HCT116 (cell line): Measurements from ENCODE around the gene DHCR24. TPM values are rescaled to one million over a fixed set of nuclear protein-coding genes. Genes with fewer than 3 reads are reported as not detected.

Experiments used
- ATAC-seq: fragments of 200-7000 bp; cut with Tn5 transposase; 2 replicates; pipeline ENCODE4 v1.9.1; 2020; ENCODE audit warnings: mild to moderate bottlenecking, moderate library complexity
- BruUV-seq: library from RNA; stranded (reverse); fragments of 400-500 nt; replicated peaks from 2 replicates; lab custom pipeline; 2021; lab: Mats Ljungman, UMichigan
- CTCF ChIA-PET: fragments of 300-600 bp; sonication (Branson Sonifier 250); formaldehyde crosslinking; loops from one replicate; lab custom pipeline; 2021; ENCODE audit warnings: antibody characterized with exemption; lab: Charles Lee
- POLR2A ChIA-PET: fragments of 300-600, 350-600 bp; sonication (Branson Sonifier 250); formaldehyde crosslinking; loops from one replicate; lab custom pipeline; 2021; ENCODE audit warnings: antibody characterized with exemption; lab: Charles Lee
- RAD21 ChIA-PET, 2 experiments: fragments of 300-600 bp; sonication (Branson Sonifier 250); formaldehyde crosslinking; loops; one replicate each; lab custom pipeline; 2023; ENCODE audit warnings: low total read pairs in 2 of 2; ENCODE audit not compliant: uncharacterized antibody in 2 of 2, unreplicated experiment in 2 of 2, low non-redundant PET in 1 of 2; lab: Charles Lee
- DNase-seq: peaks from one replicate; pipeline ENCODE4 v3.0.0-alpha.2; 2010; ENCODE audit warnings: low read depth, low spot score
- H2AFZ ChIP-seq: fragments of 200-600 bp; shearing (Covaris generic), sonication (generic); 2 replicates; pipeline ENCODE4 v1.6.1; 2017; ENCODE audit warnings: low read depth, mixed run types, mixed read lengths, antibody characterized with exemption, low read length; ENCODE audit not compliant: poor library complexity, severe bottlenecking
- H3K27ac ChIP-seq: 2 replicates; pipeline ENCODE4 v1.5.1; 2012; ENCODE audit warnings: low read depth, low read length
- H3K27me3 ChIP-seq: fragments of 200-600 bp; sonication (generic); 2 replicates; pipeline ENCODE4 v1.6.1; 2016; ENCODE audit warnings: mixed run types, low read length, mixed read lengths; ENCODE audit not compliant: insufficient read depth
- H3K36me3 ChIP-seq, 2 experiments: fragments of 200-500 bp in 1 of 2; fragments of 200-600 bp in 1 of 2; sonication (Bioruptor generic) in 1 of 2; sonication (generic) in 1 of 2; 2 replicates each; pipeline versions ENCODE4 v1.5.1 to v1.6.1; 2014 to 2016; ENCODE audit warnings: low read length in 2 of 2, inconsistent platforms in 1 of 2, mixed read lengths in 1 of 2, mixed run types in 1 of 2; ENCODE audit not compliant: insufficient read depth in 2 of 2, control insufficient read depth in 1 of 2
- H3K4me1 ChIP-seq, 2 experiments: fragments of 200-600 bp in 1 of 2; sonication (generic) in 1 of 2; 2 replicates each; pipeline versions ENCODE4 v1.5.1 to v1.6.1; 2012 to 2017; ENCODE audit warnings: low read length in 2 of 2, inconsistent platforms in 1 of 2, mild to moderate bottlenecking in 1 of 2, mixed read lengths in 1 of 2, mixed run types in 1 of 2, moderate library complexity in 1 of 2; ENCODE audit not compliant: insufficient read depth in 2 of 2, control insufficient read depth in 1 of 2
- H3K4me2 ChIP-seq: fragments of 200-600 bp; sonication (generic); 2 replicates; pipeline ENCODE4 v1.6.1; 2017; ENCODE audit warnings: mixed run types, low read length, mixed read lengths
- H3K4me3 ChIP-seq, 2 experiments: fragments of 200-600 bp in 1 of 2; sonication (generic) in 1 of 2; replicated peaks in 1 of 2; 2 replicates each; pipeline ENCODE4 v1.5.1; 2011 to 2016; ENCODE audit warnings: low read length in 2 of 2, control low read depth in 1 of 2, low read depth in 1 of 2, mild to moderate bottlenecking in 1 of 2, mixed read lengths in 1 of 2, mixed run types in 1 of 2
- H3K79me2 ChIP-seq: fragments of 200-600 bp; sonication (generic); 2 replicates; pipeline ENCODE4 v1.6.1; 2017; ENCODE audit warnings: mild to moderate bottlenecking, mixed run types, low read length, moderate library complexity, mixed read lengths; ENCODE audit not compliant: insufficient read depth
- H3K9ac ChIP-seq: fragments of 200-600 bp; sonication (generic); 2 replicates; pipeline ENCODE4 v1.6.1; 2016; ENCODE audit warnings: low read length, mixed read lengths
- H3K9me2 ChIP-seq: fragments of 200-600 bp; sonication (generic), shearing (Covaris generic); 2 replicates; pipeline ENCODE4 v1.6.1; 2017; ENCODE audit warnings: mixed run types, mild to moderate bottlenecking, moderate library complexity; ENCODE audit not compliant: insufficient read depth
- H3K9me3 ChIP-seq, 2 experiments: fragments of 200-500 bp in 1 of 2; fragments of 200-600 bp in 1 of 2; sonication (Bioruptor generic) in 1 of 2; sonication (generic) in 1 of 2; 2 replicates each; pipeline ENCODE4 v1.6.1; 2014 to 2017; ENCODE audit warnings: low read length in 2 of 2, mixed read lengths in 2 of 2, inconsistent platforms in 1 of 2, low read depth in 1 of 2, mild to moderate bottlenecking in 1 of 2, mixed run types in 1 of 2, moderate library complexity in 1 of 2; ENCODE audit not compliant: control insufficient read depth in 1 of 2, insufficient read depth in 1 of 2
- H4K20me1 ChIP-seq: fragments of 200-600 bp; sonication (generic), shearing (Covaris generic); 2 replicates; pipeline ENCODE4 v1.6.1; 2017; ENCODE audit warnings: mixed run types, mild to moderate bottlenecking, moderate library complexity; ENCODE audit not compliant: insufficient read depth
- EGR1 ChIP-seq: IDR thresholded peaks from 2 replicates; pipeline ENCODE4 v1.6.1; 2012; ENCODE audit warnings: low read depth
- RAD21 ChIP-seq: IDR thresholded peaks from 2 replicates; pipeline ENCODE4 v1.6.1; 2012; ENCODE audit warnings: low read depth, mild to moderate bottlenecking
- intact Hi-C: fragments of 100-400 bp; cut with micrococcal nuclease; formaldehyde crosslinking; loops from 2 replicates; pipeline ENCODE4 v1.10.0; 2022
- total RNA-seq: library from RNA; stranded (reverse); gene quantifications from one replicate; pipeline ENCODE4 v1.2.1, GENCODE V29; 2021; ENCODE audit not compliant: unreplicated experiment
- TF ChIP-seq, protein P1 (sequence below): IDR thresholded peaks from 2 replicates; pipeline ENCODE4 v1.6.1; 2012
- TF ChIP-seq, protein P2 (sequence below), 3 experiments: fragments of 200-600 bp in 1 of 3; sonication (generic) in 1 of 3; IDR thresholded peaks in 2 of 3; conservative IDR thresholded peaks in 1 of 3; 2 replicates each; pipeline ENCODE4 v1.5.1; 2012 to 2017; ENCODE audit warnings: low read depth in 2 of 3, low read length in 2 of 3, antibody characterized with exemption in 1 of 3, borderline replicate concordance in 1 of 3, control low read depth in 1 of 3, mild to moderate bottlenecking in 1 of 3, mixed read lengths in 1 of 3, mixed run types in 1 of 3, moderate library complexity in 1 of 3; ENCODE audit not compliant: insufficient read depth in 1 of 3
- TF ChIP-seq, protein P3 (sequence below): IDR thresholded peaks from 2 replicates; pipeline ENCODE4 v1.6.1; 2012

The DHCR24 gene
- total RNA-seq, 1 experiment from 2014 or later: 132 TPM

DNA sequence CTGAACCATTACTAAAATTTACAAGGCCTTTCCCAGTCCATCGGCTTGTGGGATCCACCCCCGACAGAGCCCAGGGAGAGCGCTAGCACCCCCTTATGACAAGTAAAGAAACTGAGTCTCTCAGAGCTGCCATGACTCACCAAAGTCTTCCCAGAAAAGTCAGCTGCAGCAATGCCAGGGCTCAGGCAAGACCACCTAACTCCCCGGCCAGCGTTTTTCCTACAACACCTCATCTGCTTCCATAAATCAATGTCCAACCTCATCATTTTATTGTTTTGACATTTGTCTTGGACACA is 15.0 kb downstream of the DHCR24 start:
- ATAC-seq (peak; percentile 55; the same call in 1 of the 2 replicates), DNase-seq (no peak)
- Histone ChIP-seq H3K79me2 (no peaks in the 10 kb centered on the region), H3K9me2 (no peaks in the 10 kb centered on the region), H2AFZ (no peak overlapping the region), H3K27ac (no peak overlapping the region), H3K4me1 (peaks cover 0 to 11% of the 10 kb centered on the region in 2 experiments; a peak in 2 of 4 replicates), H3K4me3 (no peak overlapping the region), H3K4me2 (no peak overlapping the region), H4K20me1 (no peaks in the 10 kb centered on the region), H3K9me3 (no peaks in the 10 kb centered on the region), H3K27me3 (no peaks in the 10 kb centered on the region), H3K36me3 (peaks cover 47 to 65% of the 10 kb centered on the region in 2 experiments; a peak in 3 of 4 replicates), H3K9ac (no peak overlapping the region)
- CTCF ChIA-PET: interaction anchor here (1.2 kb wide), 1 partner anchor 150 kb away, joined by 4 read pairs; no protein-coding TSS in a partner anchor
- POLR2A ChIA-PET: no interaction called here
- RAD21 ChIA-PET: no interaction called here
- TF ChIP-seq RAD21 (peak; percentile 35; the same call in 1 of the 2 replicates), EGR1 (no peak)
- TF ChIP-seq, protein P1, sequence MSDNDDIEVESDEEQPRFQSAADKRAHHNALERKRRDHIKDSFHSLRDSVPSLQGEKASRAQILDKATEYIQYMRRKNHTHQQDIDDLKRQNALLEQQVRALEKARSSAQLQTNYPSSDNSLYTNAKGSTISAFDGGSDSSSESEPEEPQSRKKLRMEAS: no peak
- TF ChIP-seq, protein P2, sequence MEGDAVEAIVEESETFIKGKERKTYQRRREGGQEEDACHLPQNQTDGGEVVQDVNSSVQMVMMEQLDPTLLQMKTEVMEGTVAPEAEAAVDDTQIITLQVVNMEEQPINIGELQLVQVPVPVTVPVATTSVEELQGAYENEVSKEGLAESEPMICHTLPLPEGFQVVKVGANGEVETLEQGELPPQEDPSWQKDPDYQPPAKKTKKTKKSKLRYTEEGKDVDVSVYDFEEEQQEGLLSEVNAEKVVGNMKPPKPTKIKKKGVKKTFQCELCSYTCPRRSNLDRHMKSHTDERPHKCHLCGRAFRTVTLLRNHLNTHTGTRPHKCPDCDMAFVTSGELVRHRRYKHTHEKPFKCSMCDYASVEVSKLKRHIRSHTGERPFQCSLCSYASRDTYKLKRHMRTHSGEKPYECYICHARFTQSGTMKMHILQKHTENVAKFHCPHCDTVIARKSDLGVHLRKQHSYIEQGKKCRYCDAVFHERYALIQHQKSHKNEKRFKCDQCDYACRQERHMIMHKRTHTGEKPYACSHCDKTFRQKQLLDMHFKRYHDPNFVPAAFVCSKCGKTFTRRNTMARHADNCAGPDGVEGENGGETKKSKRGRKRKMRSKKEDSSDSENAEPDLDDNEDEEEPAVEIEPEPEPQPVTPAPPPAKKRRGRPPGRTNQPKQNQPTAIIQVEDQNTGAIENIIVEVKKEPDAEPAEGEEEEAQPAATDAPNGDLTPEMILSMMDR (IDR thresholded peaks at IDR 0.05 in 2 of 3, conservative IDR thresholded peaks at IDR 0.05 in 1 of 3; ENCODE audit: borderline replicate concordance in 1 of 3, insufficient read depth in 1 of 3, low read depth in 2 of 3, low read length in 2 of 3): peak in 1 of 3 experiments; percentile 12; a peak in 1 of 6 replicates
- TF ChIP-seq, protein P3, sequence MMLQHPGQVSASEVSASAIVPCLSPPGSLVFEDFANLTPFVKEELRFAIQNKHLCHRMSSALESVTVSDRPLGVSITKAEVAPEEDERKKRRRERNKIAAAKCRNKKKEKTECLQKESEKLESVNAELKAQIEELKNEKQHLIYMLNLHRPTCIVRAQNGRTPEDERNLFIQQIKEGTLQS: no peak
- no TSS peak for BruUV-seq
- intact Hi-C loops: no loop called here
